HG03280 (cell line): ENCODE measurements around the gene PCDHA11.
"Not testable (repeated sequence)": the region's sequence is repeated elsewhere in the genome, so short reads cannot be mapped to it uniquely, and the experiment has no call there.

Source experiments
- ATAC-seq: cut with Tn5 transposase; IDR thresholded peaks from one replicate; pipeline ENCODE4 v1.9.1; 2021; ENCODE audit warnings: mild to moderate bottlenecking, moderate library complexity; ENCODE audit not compliant: unreplicated experiment

Gene PCDHA11

GRCh38 chr5:140868721-140869554, at the start of gene PCDHA11:
Gene PCDHA11 (plus strand): TSS chr5:140868957. CDS start chr5:140869104, 147 bp downstream.
- ATAC-seq, result no peak

- ATAC-seq, result no peak
Observed at GRCh38 chr5:140821375-140822280, 47.1 kb upstream of the PCDHA11 start, which contains the start of gene PCDHA5. Gene PCDHA5 (plus strand): TSS chr5:140821613.

GRCh38 chr5:140822281-140822629, 46.5 kb upstream of the PCDHA11 start:
- ATAC-seq, result no peak

- not testable (repeated sequence) for ATAC-seq
Observed at GRCh38 chr5:140822969-140823368, 45.8 kb upstream of the PCDHA11 start.

- no peak for ATAC-seq
Observed at GRCh38 chr5:140823475-140823874, 45.3 kb upstream of the PCDHA11 start.

GRCh38 chr5:140827704-140828361, 40.9 kb upstream of the PCDHA11 start, which contains the start of gene PCDHA6:
Gene PCDHA6 (plus strand): TSS chr5:140827960. CDS start chr5:140828092, 132 bp downstream.
- ATAC-seq, result no peak

- ATAC-seq, result no peak
Observed at GRCh38 chr5:140828362-140828737, 40.4 kb upstream of the PCDHA11 start.

GRCh38 chr5:140829511-140830501, 39.0 kb upstream of the PCDHA11 start:
- ATAC-seq, result not testable (repeated sequence)

- ATAC-seq, result no peak
Observed at GRCh38 chr5:140833993-140834392, 34.8 kb upstream of the PCDHA11 start, which contains the start of gene PCDHA7. Gene PCDHA7 (plus strand): TSS chr5:140834269. CDS start chr5:140834384, 115 bp downstream.

- ATAC-seq, result not testable (repeated sequence)
Observed at GRCh38 chr5:140834439-140835008, 34.2 kb upstream of the PCDHA11 start.

- ATAC-seq, result no peak
Observed at GRCh38 chr5:140835622-140836510, 32.9 kb upstream of the PCDHA11 start.

- no peak for ATAC-seq
Observed at GRCh38 chr5:140840978-140841962, 27.5 kb upstream of the PCDHA11 start, which contains the start of gene PCDHA8. Gene PCDHA8 (plus strand): TSS chr5:140841187. CDS start chr5:140841322, 135 bp downstream.

- ATAC-seq, result no peak
Observed at GRCh38 chr5:140842798-140843733, 25.7 kb upstream of the PCDHA11 start.

- not testable (repeated sequence) for ATAC-seq
Observed at GRCh38 chr5:140848139-140849102, 20.3 kb upstream of the PCDHA11 start, which contains the start of gene PCDHA9. Gene PCDHA9 (plus strand): TSS chr5:140848382. CDS start chr5:140848496, 114 bp downstream.
